ENCODE data around the gene CSF1. TPM values are rescaled to one million over a fixed set of nuclear protein-coding genes. Genes with fewer than 3 reads are reported as not detected.

Gene CSF1
- total and polyA plus RNA-seq, 2 donors (not counting 1 experiment from before 2014, with no cell fraction given) = 28.6 to 48.9 TPM

GRCh38 chr1:109886827-109887226 is 23.8 kb upstream of the CSF1 start:
- Histone ChIP-seq H3K79me2 (ENCODE audit: control insufficient read depth, insufficient read depth, low read length) (no peaks in the 10 kb centered on the region), H3K27ac (ENCODE audit: insufficient read depth, low read length) (no peak overlapping the region), H3K4me1 (ENCODE audit: control insufficient read depth, extremely low read depth, insufficient read depth, low read length) (no peaks in the 10 kb centered on the region), H3K4me3 (replicated peaks in 1 of 4; ENCODE audit: control extremely low read depth in 1 of 4, insufficient read depth in 1 of 4, low read depth in 3 of 4, low read length in 4 of 4) (no peak overlapping the region), H4K20me1 (ENCODE audit: control insufficient read depth, extremely low read depth, insufficient read depth, low read length) (no peaks in the 10 kb centered on the region), H3K27me3 (ENCODE audit: control insufficient read depth, insufficient read depth, low read length) (peaks cover 3% of the 10 kb centered on the region), H2AFZ (ENCODE audit: low read length) (no peak overlapping the region), H3K9me3 (ENCODE audit: control insufficient read depth, insufficient read depth, low read depth, low read length) (no peaks in the 10 kb centered on the region), H3K4me2 (ENCODE audit: extremely low read depth, insufficient read depth, low read length) (no peak overlapping the region), H3K9ac (ENCODE audit: insufficient read depth, low read length) (no peak overlapping the region), H3K36me3 (ENCODE audit: control insufficient read depth, insufficient read depth, low read length) (no peaks in the 10 kb centered on the region)
- no peak for DNase-seq (ENCODE audit: low read depth in 2 of 2)
- TF ChIP-seq EZH2 (IDR thresholded peaks at IDR 0.05; ENCODE audit: low read length, missing control alignments) (no peak), CTCF (conservative IDR thresholded peaks at IDR 0.05 in 1 of 2, IDR thresholded peaks at IDR 0.05 in 1 of 2; ENCODE audit: low read depth in 1 of 2, low read length in 2 of 2) (no peak)

- DNase-seq (ENCODE audit: low read depth in 2 of 2) = no peak
- Histone ChIP-seq H3K9ac (ENCODE audit: insufficient read depth, low read length) (no peak overlapping the region), H3K27me3 (ENCODE audit: control insufficient read depth, insufficient read depth, low read length) (peaks cover 3% of the 10 kb centered on the region), H3K36me3 (ENCODE audit: control insufficient read depth, insufficient read depth, low read length) (no peaks in the 10 kb centered on the region), H4K20me1 (ENCODE audit: control insufficient read depth, extremely low read depth, insufficient read depth, low read length) (no peaks in the 10 kb centered on the region), H3K4me3 (replicated peaks in 1 of 4; ENCODE audit: control extremely low read depth in 1 of 4, insufficient read depth in 1 of 4, low read depth in 3 of 4, low read length in 4 of 4) (no peak overlapping the region), H3K4me2 (ENCODE audit: extremely low read depth, insufficient read depth, low read length) (no peak overlapping the region), H3K4me1 (ENCODE audit: control insufficient read depth, extremely low read depth, insufficient read depth, low read length) (no peaks in the 10 kb centered on the region), H2AFZ (ENCODE audit: low read length) (no peak overlapping the region), H3K27ac (ENCODE audit: insufficient read depth, low read length) (no peak overlapping the region), H3K9me3 (ENCODE audit: control insufficient read depth, insufficient read depth, low read depth, low read length) (no peaks in the 10 kb centered on the region), H3K79me2 (ENCODE audit: control insufficient read depth, insufficient read depth, low read length) (no peaks in the 10 kb centered on the region)
- TF ChIP-seq EZH2 (IDR thresholded peaks at IDR 0.05; ENCODE audit: low read length, missing control alignments) (no peak), CTCF (conservative IDR thresholded peaks at IDR 0.05 in 1 of 2, IDR thresholded peaks at IDR 0.05 in 1 of 2; ENCODE audit: low read depth in 1 of 2, low read length in 2 of 2) (no peak)
Observed at GRCh38 chr1:109887271-109887670, 23.4 kb upstream of the CSF1 start.

GRCh38 chr1:109887884-109888283 is 22.8 kb upstream of the CSF1 start:
- no peak overlapping the region for H3K4me2 ChIP-seq (ENCODE audit: extremely low read depth, insufficient read depth, low read length)
- TF ChIP-seq CTCF (conservative IDR thresholded peaks at IDR 0.05 in 1 of 2, IDR thresholded peaks at IDR 0.05 in 1 of 2; ENCODE audit: low read depth in 1 of 2, low read length in 2 of 2) = no peak
- no peak for TF ChIP-seq EZH2 (IDR thresholded peaks at IDR 0.05; ENCODE audit: low read length, missing control alignments)
- H3K27ac ChIP-seq (ENCODE audit: insufficient read depth, low read length) = no peak overlapping the region

More at GRCh38 chr1:109887884-109888283, 22.8 kb upstream of the CSF1 start:
- Histone ChIP-seq H3K79me2 (ENCODE audit: control insufficient read depth, insufficient read depth, low read length) (no peaks in the 10 kb centered on the region), H3K9ac (ENCODE audit: insufficient read depth, low read length) (no peak overlapping the region), H3K9me3 (ENCODE audit: control insufficient read depth, insufficient read depth, low read depth, low read length) (no peaks in the 10 kb centered on the region), H2AFZ (ENCODE audit: low read length) (no peak overlapping the region), H4K20me1 (ENCODE audit: control insufficient read depth, extremely low read depth, insufficient read depth, low read length) (no peaks in the 10 kb centered on the region), H3K4me3 (replicated peaks in 1 of 4; ENCODE audit: control extremely low read depth in 1 of 4, insufficient read depth in 1 of 4, low read depth in 3 of 4, low read length in 4 of 4) (no peak overlapping the region), H3K36me3 (ENCODE audit: control insufficient read depth, insufficient read depth, low read length) (no peaks in the 10 kb centered on the region), H3K4me1 (ENCODE audit: control insufficient read depth, extremely low read depth, insufficient read depth, low read length) (no peaks in the 10 kb centered on the region), H3K27me3 (ENCODE audit: control insufficient read depth, insufficient read depth, low read length) (peaks cover 3% of the 10 kb centered on the region)
- DNase-seq (ENCODE audit: low read depth in 2 of 2) = no peak
